ENCODE results near the gene NPL. TPM values are rescaled to one million over a fixed set of nuclear protein-coding genes. Genes with fewer than 3 reads are reported as not detected.

Gene NPL
- total and polyA plus RNA-seq, 2 of the 13 experiments (the other 11 are each of a cell fraction or from before 2014, with no cell fraction given) = 0.03 to 0.04 TPM

GRCh38 chr1:182764029-182764727, 25.4 kb upstream of the NPL start (continued):
- TF ChIP-seq ZNF318 (CRISPR knock-in tag; IDR thresholded peaks at IDR 0.05) (no peak), IKZF4 (CRISPR knock-in tag; IDR thresholded peaks at IDR 0.05; ENCODE audit: borderline replicate concordance, low read depth, not compliant biosample characterization) (no peak), RFXANK (CRISPR knock-in tag; IDR thresholded peaks at IDR 0.05) (no peak), MED13 (CRISPR knock-in tag; IDR thresholded peaks at IDR 0.05) (no peak), FOXC1 (CRISPR knock-in tag; IDR thresholded peaks at IDR 0.05; ENCODE audit: borderline replicate concordance) (no peak), ELF3 (CRISPR knock-in tag; IDR thresholded peaks at IDR 0.05) (no peak), SKI (IDR thresholded peaks at IDR 0.05; ENCODE audit: partially characterized antibody) (no peak)

Measured in HepG2 (cell line).